ENCODE results near the gene HSPB9. TPM values are rescaled to one million over a fixed set of nuclear protein-coding genes. Genes with fewer than 3 reads are reported as not detected.
A peak's percentile ranks its signal among the peaks of the same experiment; 100 is the strongest.

Gene HSPB9
- total RNA-seq, 1 donor from 2014 or later, result not detected

DNA sequence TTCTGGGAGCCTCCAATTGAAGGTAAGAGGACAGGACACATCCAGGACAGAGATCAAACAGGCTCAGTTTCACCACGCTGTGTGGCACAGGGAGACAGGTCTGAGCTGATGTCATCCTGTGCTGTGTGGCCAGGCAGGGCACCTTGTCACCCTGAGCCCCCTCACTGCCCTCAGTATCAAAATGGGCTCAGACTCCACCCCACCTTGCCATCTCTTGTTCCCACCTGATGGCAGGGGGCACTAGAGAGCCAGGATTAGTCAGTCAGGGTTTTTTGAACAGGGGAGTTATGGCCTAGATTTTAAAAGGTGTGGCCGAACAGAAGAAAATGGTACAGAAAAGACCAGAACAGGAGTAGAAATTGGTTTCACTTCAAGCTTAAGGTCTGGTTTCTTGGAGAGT lies 4.1 kb upstream of the HSPB9 start:
- Histone ChIP-seq H3K4me2 (ENCODE audit: low read length) (no peak overlapping the region), H3K36me3 (ENCODE audit: insufficient read depth, low read length) (no peaks in the 10 kb centered on the region), H3K4me3 (ENCODE audit: insufficient read depth, low read depth, low read length) (no peak overlapping the region), H3K27ac (ENCODE audit: low read depth, low read length) (no peak overlapping the region), H4K20me1 (ENCODE audit: insufficient read depth, low read length) (peaks cover 3% of the 10 kb centered on the region), H3K79me2 (ENCODE audit: insufficient read depth, low read length) (no peaks in the 10 kb centered on the region), H3K9ac (ENCODE audit: low read length) (no peak overlapping the region), H2AFZ (ENCODE audit: low read depth, low read length) (no peak overlapping the region), H3K9me3 (ENCODE audit: insufficient read depth, low read depth, low read length) (no peaks in the 10 kb centered on the region), H3K4me1 (ENCODE audit: insufficient read depth, low read length) (peaks cover 4% of the 10 kb centered on the region), H3K27me3 (ENCODE audit: insufficient read depth, low read length) (no peaks in the 10 kb centered on the region)
- no peak for DNase-seq (ENCODE audit: low read depth)
- H3K36me3 Mint-ChIP-seq (ENCODE audit: low read depth, unreplicated experiment), result peaks cover 11% of the 10 kb centered on the region
- TF ChIP-seq, protein P1, sequence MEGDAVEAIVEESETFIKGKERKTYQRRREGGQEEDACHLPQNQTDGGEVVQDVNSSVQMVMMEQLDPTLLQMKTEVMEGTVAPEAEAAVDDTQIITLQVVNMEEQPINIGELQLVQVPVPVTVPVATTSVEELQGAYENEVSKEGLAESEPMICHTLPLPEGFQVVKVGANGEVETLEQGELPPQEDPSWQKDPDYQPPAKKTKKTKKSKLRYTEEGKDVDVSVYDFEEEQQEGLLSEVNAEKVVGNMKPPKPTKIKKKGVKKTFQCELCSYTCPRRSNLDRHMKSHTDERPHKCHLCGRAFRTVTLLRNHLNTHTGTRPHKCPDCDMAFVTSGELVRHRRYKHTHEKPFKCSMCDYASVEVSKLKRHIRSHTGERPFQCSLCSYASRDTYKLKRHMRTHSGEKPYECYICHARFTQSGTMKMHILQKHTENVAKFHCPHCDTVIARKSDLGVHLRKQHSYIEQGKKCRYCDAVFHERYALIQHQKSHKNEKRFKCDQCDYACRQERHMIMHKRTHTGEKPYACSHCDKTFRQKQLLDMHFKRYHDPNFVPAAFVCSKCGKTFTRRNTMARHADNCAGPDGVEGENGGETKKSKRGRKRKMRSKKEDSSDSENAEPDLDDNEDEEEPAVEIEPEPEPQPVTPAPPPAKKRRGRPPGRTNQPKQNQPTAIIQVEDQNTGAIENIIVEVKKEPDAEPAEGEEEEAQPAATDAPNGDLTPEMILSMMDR (IDR thresholded peaks at IDR 0.05; ENCODE audit: insufficient read depth, low read depth, low read length), result peak; percentile 44
- TF ChIP-seq EZH2 (IDR thresholded peaks at IDR 0.05; ENCODE audit: insufficient read depth, low read length), result no peak
- FAIRE-seq, result no peak
- H3K4me1 Mint-ChIP-seq (ENCODE audit: low read depth, unreplicated experiment), result peaks cover 3% of the 10 kb centered on the region
- no peak overlapping the region for H3K27ac Mint-ChIP-seq (ENCODE audit: unreplicated experiment)
- H3K27me3 Mint-ChIP-seq (ENCODE audit: low read depth, unreplicated experiment), result no peaks in the 10 kb centered on the region
- no peaks in the 10 kb centered on the region for H3K9me3 Mint-ChIP-seq (ENCODE audit: unreplicated experiment)
- H3K4me3 Mint-ChIP-seq (ENCODE audit: unreplicated experiment), result peak overlapping the region; percentile 2

DNA sequence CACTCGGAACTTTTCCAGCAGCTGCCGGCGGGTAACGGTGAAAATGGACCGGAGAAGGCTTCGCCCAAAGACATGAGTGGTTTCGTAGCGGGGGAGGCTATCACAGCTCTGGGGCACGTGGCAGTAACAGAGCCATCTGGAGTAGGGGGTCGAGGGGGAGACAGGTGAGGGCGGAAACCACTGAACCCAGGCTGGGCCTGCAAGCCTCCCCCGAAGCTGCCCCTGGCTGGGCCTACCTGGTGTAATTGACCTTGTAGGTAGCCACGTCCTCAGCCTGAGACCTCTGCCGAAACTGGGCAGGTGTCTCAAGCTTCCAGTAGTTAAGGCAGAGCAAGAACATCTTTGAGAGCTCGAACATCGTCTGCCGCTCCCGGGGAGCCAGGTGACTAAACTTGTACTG lies 3.3 kb upstream of the HSPB9 start:
- Histone ChIP-seq H3K4me1 (ENCODE audit: insufficient read depth, low read length) (peaks cover 4% of the 10 kb centered on the region), H3K4me3 (ENCODE audit: insufficient read depth, low read depth, low read length) (no peak overlapping the region), H3K4me2 (ENCODE audit: low read length) (no peak overlapping the region), H2AFZ (ENCODE audit: low read depth, low read length) (no peak overlapping the region), H3K36me3 (ENCODE audit: insufficient read depth, low read length) (no peaks in the 10 kb centered on the region), H4K20me1 (ENCODE audit: insufficient read depth, low read length) (peaks cover 5% of the 10 kb centered on the region), H3K9me3 (ENCODE audit: insufficient read depth, low read depth, low read length) (no peaks in the 10 kb centered on the region), H3K27me3 (ENCODE audit: insufficient read depth, low read length) (no peaks in the 10 kb centered on the region), H3K79me2 (ENCODE audit: insufficient read depth, low read length) (no peaks in the 10 kb centered on the region), H3K9ac (ENCODE audit: low read length) (no peak overlapping the region), H3K27ac (ENCODE audit: low read depth, low read length) (no peak overlapping the region)
- H3K9me3 Mint-ChIP-seq (ENCODE audit: unreplicated experiment), result no peaks in the 10 kb centered on the region
- H3K36me3 Mint-ChIP-seq (ENCODE audit: low read depth, unreplicated experiment), result peaks cover 8% of the 10 kb centered on the region
- no peak for TF ChIP-seq EZH2 (IDR thresholded peaks at IDR 0.05; ENCODE audit: insufficient read depth, low read length)
- TF ChIP-seq, protein P1 (IDR thresholded peaks at IDR 0.05; ENCODE audit: insufficient read depth, low read depth, low read length), result no peak
- FAIRE-seq, result no peak
- H3K27me3 Mint-ChIP-seq (ENCODE audit: low read depth, unreplicated experiment), result no peaks in the 10 kb centered on the region
- peaks cover 3% of the 10 kb centered on the region for H3K4me1 Mint-ChIP-seq (ENCODE audit: low read depth, unreplicated experiment)
- no peak for DNase-seq (ENCODE audit: low read depth)
- H3K27ac Mint-ChIP-seq (ENCODE audit: unreplicated experiment), result no peak overlapping the region
- peak overlapping the region; percentile 34 for H3K4me3 Mint-ChIP-seq (ENCODE audit: unreplicated experiment)

DNA sequence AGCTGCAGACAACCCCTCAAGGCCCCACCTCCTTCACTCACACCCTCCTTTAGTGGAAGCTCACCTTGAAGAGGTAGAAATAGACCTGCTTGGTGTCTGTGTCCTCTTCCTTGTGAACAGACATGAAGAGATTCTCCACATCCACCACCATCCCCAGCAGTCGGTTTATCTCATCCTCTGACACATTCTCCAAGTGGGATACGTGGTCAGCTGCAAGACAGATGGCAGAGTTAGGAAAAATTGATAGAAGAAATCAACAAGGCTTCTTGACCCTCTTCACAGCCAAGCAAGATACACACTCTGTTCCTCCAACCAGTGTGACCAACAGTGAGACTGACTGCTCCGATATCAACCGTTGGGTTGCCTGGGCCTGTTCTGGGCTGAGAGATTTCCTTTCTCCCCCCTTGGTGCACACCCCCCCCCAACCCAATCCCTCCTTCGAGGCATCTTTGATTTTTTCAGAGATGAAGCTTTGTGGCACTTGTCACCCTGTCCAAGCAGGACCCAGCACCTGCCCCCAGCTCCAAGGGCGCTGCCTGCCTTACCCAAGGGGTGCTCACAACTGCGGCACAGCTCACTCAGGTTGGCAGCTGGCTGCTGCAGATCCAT lies 2.3 kb upstream of the HSPB9 start:
- Mint-ChIP-seq H3K4me3 (ENCODE audit: unreplicated experiment) (peak overlapping the region; percentile 79), H3K4me1 (ENCODE audit: low read depth, unreplicated experiment) (peaks cover 3% of the 10 kb centered on the region), H3K27me3 (ENCODE audit: low read depth, unreplicated experiment) (no peaks in the 10 kb centered on the region), H3K9me3 (ENCODE audit: unreplicated experiment) (no peaks in the 10 kb centered on the region), H3K27ac (ENCODE audit: unreplicated experiment) (peak overlapping the region; percentile 38), H3K36me3 (ENCODE audit: low read depth, unreplicated experiment) (peaks cover 8% of the 10 kb centered on the region)
- Histone ChIP-seq H4K20me1 (ENCODE audit: insufficient read depth, low read length) (peaks cover 10% of the 10 kb centered on the region), H3K4me2 (ENCODE audit: low read length) (peak overlapping the region; percentile 79), H3K9me3 (ENCODE audit: insufficient read depth, low read depth, low read length) (no peaks in the 10 kb centered on the region), H2AFZ (ENCODE audit: low read depth, low read length) (no peak overlapping the region), H3K9ac (ENCODE audit: low read length) (peak overlapping the region; percentile 52), H3K4me1 (ENCODE audit: insufficient read depth, low read length) (peaks cover 4% of the 10 kb centered on the region), H3K36me3 (ENCODE audit: insufficient read depth, low read length) (no peaks in the 10 kb centered on the region), H3K4me3 (ENCODE audit: insufficient read depth, low read depth, low read length) (peak overlapping the region; percentile 26), H3K27me3 (ENCODE audit: insufficient read depth, low read length) (no peaks in the 10 kb centered on the region), H3K79me2 (ENCODE audit: insufficient read depth, low read length) (no peaks in the 10 kb centered on the region), H3K27ac (ENCODE audit: low read depth, low read length) (no peak overlapping the region)
- FAIRE-seq (no peak), DNase-seq (ENCODE audit: low read depth) (no peak)
- TF ChIP-seq, protein P1 (IDR thresholded peaks at IDR 0.05; ENCODE audit: insufficient read depth, low read depth, low read length), result no peak
- TF ChIP-seq EZH2 (IDR thresholded peaks at IDR 0.05; ENCODE audit: insufficient read depth, low read length), result no peak
